HepG2 (cell line): Measurements from ENCODE around the gene ATP8B2. TPM values are rescaled to one million over a fixed set of nuclear protein-coding genes. Genes with fewer than 3 reads are reported as not detected.

Source experiments
- ATAC-seq: fragments of 200-7000 bp; cut with Tn5 transposase; 3 replicates; pipeline ENCODE4 v1.9.1; 2020; ENCODE audit warnings: mild to moderate bottlenecking, moderate library complexity
- BruUV-seq: library from RNA; stranded (reverse); fragments of 400-500 nt; replicated peaks from 2 replicates; lab custom pipeline; 2021; lab: Mats Ljungman, UMichigan
- CTCF ChIA-PET: fragments of 300-600 bp; formaldehyde crosslinking; extraction: SDS; loops from one replicate; lab custom pipeline; 2021; ENCODE audit warnings: low total read pairs, inconsistent platforms, low intra/inter-chr PET ratio; lab: Yijun Ruan, JAX
- POLR2A ChIA-PET: fragments of 350-600 bp; sonication (Branson Sonifier 250); formaldehyde crosslinking; loops from one replicate; lab custom pipeline; 2020; ENCODE audit warnings: antibody characterized with exemption, inconsistent platforms; lab: Yijun Ruan, JAX
- DNase-seq: peaks from one replicate; pipeline ENCODE4 v3.0.0-alpha.2; 2015; ENCODE audit warnings: low spot score
- FAIRE-seq: peaks from 3 replicates; lab custom pipeline; 2011; peaks lifted over from hg19 to GRCh38; lab: Jason Lieb, UNC
- H2AFZ ChIP-seq: one replicate; pipeline ENCODE4 v1.6.1; 2011; ENCODE audit warnings: low read length, inconsistent platforms
- H3K27ac ChIP-seq: fragments of 300-600 bp; 3 replicates; pipeline ENCODE4 v1.8.0; 2011; ENCODE audit warnings: mixed run types, mild to moderate bottlenecking, mixed read lengths, low read length, inconsistent platforms; ENCODE audit not compliant: insufficient read depth; ENCODE audit errors: extremely low read length
- H3K27me3 ChIP-seq, 2 experiments: fragments of 200-600 bp in 1 of 2; 2 replicates in 1 of 2; 3 replicates in 1 of 2; pipeline versions ENCODE4 v1.6.0 to v1.8.0; 2011; ENCODE audit warnings: low read length in 2 of 2, mild to moderate bottlenecking in 2 of 2, moderate library complexity in 2 of 2, inconsistent platforms in 1 of 2; ENCODE audit not compliant: insufficient read depth in 2 of 2, control insufficient read depth in 1 of 2
- H3K36me3 ChIP-seq, 2 experiments: fragments of 200-600 bp in 1 of 2; replicated peaks in 1 of 2; 2 replicates in 1 of 2; 3 replicates in 1 of 2; pipeline versions ENCODE4 v1.5.1 to v1.8.0; 2011; ENCODE audit warnings: low read length in 2 of 2, inconsistent platforms in 1 of 2; ENCODE audit not compliant: insufficient read depth in 2 of 2, control insufficient read depth in 1 of 2
- H3K4me1 ChIP-seq: 2 replicates; pipeline ENCODE4 v1.5.1; 2012; ENCODE audit warnings: low read length, inconsistent platforms; ENCODE audit not compliant: insufficient read depth
- H3K4me2 ChIP-seq: 2 replicates; pipeline ENCODE4 v1.6.0; 2011; ENCODE audit warnings: low read depth, low read length, inconsistent platforms
- H3K4me3 ChIP-seq, 3 experiments: fragments of 200-600 bp in 1 of 3; sonication (generic), shearing (Covaris generic) in 1 of 3; replicated peaks in 1 of 3; 2 replicates each; pipeline ENCODE4 v1.5.1; 2011 to 2016; ENCODE audit warnings: low read length in 3 of 3, inconsistent platforms in 2 of 3, low read depth in 2 of 3, mild to moderate bottlenecking in 2 of 3, control low read depth in 1 of 3, mixed read lengths in 1 of 3; ENCODE audit not compliant: insufficient read depth in 1 of 3
- H3K79me2 ChIP-seq: one replicate; pipeline ENCODE4 v1.6.1; 2011; ENCODE audit warnings: low read length, inconsistent platforms; ENCODE audit not compliant: insufficient read depth
- H3K9ac ChIP-seq: 2 replicates; pipeline ENCODE4 v1.6.0; 2011; ENCODE audit warnings: mild to moderate bottlenecking, low read depth, low read length, inconsistent platforms; ENCODE audit not compliant: insufficient read depth
- H3K9me3 ChIP-seq: 2 replicates; pipeline ENCODE4 v1.5.1; 2012; ENCODE audit warnings: mild to moderate bottlenecking, low read length
- H4K20me1 ChIP-seq: 2 replicates; pipeline ENCODE4 v1.6.0; 2011; ENCODE audit warnings: inconsistent platforms, mild to moderate bottlenecking, low read length, moderate library complexity; ENCODE audit not compliant: insufficient read depth
- BHLHE40 ChIP-seq: IDR thresholded peaks from 2 replicates; pipeline ENCODE4 v1.6.1; 2011; ENCODE audit warnings: low read length, improper control_type of control experiment
- BRCA1 ChIP-seq: sonication (generic); formaldehyde crosslinking; IDR thresholded peaks from 2 replicates; pipeline ENCODE4 v1.4.0; 2020; ENCODE audit warnings: missing genetic modification reagents
- DR1 ChIP-seq: sonication (generic); formaldehyde crosslinking; IDR thresholded peaks from 2 replicates; pipeline ENCODE4 v1.8.0; 2021; ENCODE audit warnings: mild to moderate bottlenecking, missing genetic modification reagents, inconsistent platforms
- FOXK1 ChIP-seq: sonication (generic); formaldehyde crosslinking; IDR thresholded peaks from 2 replicates; pipeline ENCODE4 v1.4.0; 2020; ENCODE audit warnings: low read depth, missing genetic modification reagents, borderline replicate concordance
- HNRNPLL ChIP-seq: fragments of 200-400 bp; formaldehyde crosslinking; IDR thresholded peaks from 2 replicates; pipeline ENCODE4 v1.6.1; 2017; ENCODE audit warnings: mild to moderate bottlenecking, low read depth, low read length; ENCODE audit not compliant: poor library complexity, severe bottlenecking
- KMT2B ChIP-seq: IDR thresholded peaks from 2 replicates; pipeline ENCODE4 v1.6.1; 2016; ENCODE audit warnings: missing genetic modification reagents, missing compliant biosample characterization
- NAIF1 ChIP-seq: sonication (generic); formaldehyde crosslinking; IDR thresholded peaks from 2 replicates; pipeline ENCODE4 v1.5.0; 2020; ENCODE audit warnings: mild to moderate bottlenecking, missing genetic modification reagents, borderline replicate concordance
- PAWR ChIP-seq: sonication (generic); formaldehyde crosslinking; IDR thresholded peaks from 2 replicates; pipeline ENCODE4 v1.4.0; 2020; ENCODE audit warnings: missing genetic modification reagents, mild to moderate bottlenecking, borderline replicate concordance
- PAXIP1 ChIP-seq: sonication (generic); formaldehyde crosslinking; conservative IDR thresholded peaks from 2 replicates; pipeline ENCODE4 v1.4.0; 2020; ENCODE audit warnings: mild to moderate bottlenecking, missing genetic modification reagents, moderate library complexity
- SALL1 ChIP-seq: sonication (generic); formaldehyde crosslinking; IDR thresholded peaks from 2 replicates; pipeline ENCODE4 v1.8.0; 2022; ENCODE audit warnings: mild to moderate bottlenecking, missing genetic modification reagents
- SRSF4 ChIP-seq: fragments of 200-400 bp; formaldehyde crosslinking; IDR thresholded peaks from one replicate; pipeline ENCODE4 v1.6.1; 2018; ENCODE audit warnings: mild to moderate bottlenecking, low read depth, low read length, moderate library complexity; ENCODE audit not compliant: poor library complexity, severe bottlenecking
- YY1 ChIP-seq: IDR thresholded peaks from 2 replicates; pipeline ENCODE4 v1.6.1; 2011; ENCODE audit warnings: low read length, low read depth, moderate library complexity, mild to moderate bottlenecking; ENCODE audit not compliant: insufficient read depth, insufficient replicate concordance
- ZMAT3 ChIP-seq: sonication (generic); formaldehyde crosslinking; conservative IDR thresholded peaks from 2 replicates; pipeline ENCODE4 v1.7.0; 2021; ENCODE audit warnings: missing genetic modification reagents
- ZNF230 ChIP-seq: sonication (generic); formaldehyde crosslinking; IDR thresholded peaks from 2 replicates; pipeline ENCODE4 v1.4.0; 2020; ENCODE audit warnings: mild to moderate bottlenecking, missing genetic modification reagents
- ZNF33A ChIP-seq: sonication (generic); formaldehyde crosslinking; IDR thresholded peaks from 2 replicates; pipeline ENCODE4 v1.5.1; 2020; ENCODE audit warnings: missing genetic modification reagents, mild to moderate bottlenecking, moderate library complexity, borderline replicate concordance
- ZNF367 ChIP-seq: sonication (generic); formaldehyde crosslinking; IDR thresholded peaks from 2 replicates; pipeline ENCODE4 v1.4.0; 2020; ENCODE audit warnings: missing genetic modification reagents, borderline replicate concordance
- ZNF652 ChIP-seq: IDR thresholded peaks from 2 replicates; pipeline ENCODE4 v1.6.1; 2016; ENCODE audit warnings: low read depth, borderline replicate concordance
- ZNF724P ChIP-seq: sonication (generic); formaldehyde crosslinking; IDR thresholded peaks from 2 replicates; pipeline ENCODE4 v1.8.0; 2022; ENCODE audit warnings: missing genetic modification reagents, borderline replicate concordance
- ZNF777 ChIP-seq: sonication (generic); formaldehyde crosslinking; IDR thresholded peaks from 2 replicates; pipeline ENCODE4 v1.4.0; 2020; ENCODE audit warnings: missing genetic modification reagents
- ZNF792 ChIP-seq: IDR thresholded peaks from 2 replicates; pipeline ENCODE4 v1.6.1; 2016
- WGBS: methylation state at CpG from one replicate; pipeline ENCODE4 v1.1.6; 2017; ENCODE audit warnings: low lambda C conversion rate; 5-methylcytosine and 5-hydroxymethylcytosine counted together
- in situ Hi-C: cut with HindIII; loops from 2 replicates; pipeline ENCODE4 v1.10.0; 2017; ENCODE audit warnings: low pct_unique_long_range_greater_than_20kb; ENCODE audit not compliant: extremely low pct_ligation_motif_present
- intact Hi-C: fragments of 100-400 bp; cut with micrococcal nuclease; formaldehyde crosslinking; loops from one replicate; pipeline ENCODE4 v1.10.0; 2022; ENCODE audit not compliant: unreplicated experiment
- polyA plus RNA-seq, 8 experiments: library from polyadenylated mRNA; depleted of rRNA in 3 of 8; stranded (reverse) in 7 of 8; unstranded in 1 of 8; fragments of >200 nt; fragmentation: Illumina TruSeq in 4 of 8; extraction: Trizol in 4 of 8; gene quantifications; 2 replicates each; pipeline versions ENCODE4 v1.2.1 to v1.2.3, GENCODE V29; 2011 to 2016; ENCODE audit warnings: low read depth in 4 of 8, missing spikeins in 1 of 8, mixed read lengths in 1 of 8; ENCODE audit not compliant: insufficient read depth in 1 of 8
- total RNA-seq, 5 experiments: library from RNA; depleted of rRNA; stranded (reverse); fragments of >200 nt; fragmentation: Illumina TruSeq; extraction: Trizol; gene quantifications; 2 replicates each; pipeline ENCODE4 v1.2.3, GENCODE V29; 2016; ENCODE audit warnings: low read depth in 1 of 5

Gene ATP8B2
- total and polyA plus RNA-seq, 2 of the 13 experiments (the other 11 are each of a cell fraction or from before 2014, with no cell fraction given) = 20.4 to 39.3 TPM

- intact Hi-C loops = no loop called here
- CTCF ChIA-PET = no interaction called here
- H3K4me1 ChIP-seq = peaks cover 26% of the 10 kb centered on the region
- H3K9ac ChIP-seq = no peak overlapping the region
- no peak overlapping the region for H3K27ac ChIP-seq
- H3K36me3 ChIP-seq = peaks cover 4 to 23% of the 10 kb centered on the region in 2 experiments
- 96% methylated on average over 5 of the region's 5 CpGs for WGBS
- no peaks in the 10 kb centered on the region for H3K9me3 ChIP-seq
- H3K4me2 ChIP-seq = no peak overlapping the region
- BruUV-seq = no TSS peak
- in situ Hi-C loops = no loop called here
- no peak overlapping the region for H3K4me3 ChIP-seq
- H4K20me1 ChIP-seq = no peaks in the 10 kb centered on the region
- no peak for TF ChIP-seq ZNF652 (CRISPR knock-in tag)
- TF ChIP-seq ZMAT3 (CRISPR knock-in tag) = no peak
- TF ChIP-seq PAWR = no peak
- no peak for TF ChIP-seq ZNF777 (CRISPR knock-in tag)
- TF ChIP-seq ZNF230 = no peak
- TF ChIP-seq BRCA1 = no peak
- TF ChIP-seq NAIF1 (CRISPR knock-in tag) = no peak
- no peak for TF ChIP-seq FOXK1 (CRISPR knock-in tag)
- TF ChIP-seq DR1 (CRISPR knock-in tag) = no peak
- TF ChIP-seq ZNF792 (CRISPR knock-in tag) = no peak
- no peak for TF ChIP-seq ZNF367 (CRISPR knock-in tag)
- TF ChIP-seq PAXIP1 (CRISPR knock-in tag) = no peak
- no peak for TF ChIP-seq ZNF724P
- no peak for TF ChIP-seq SALL1 (CRISPR knock-in tag)
- no peak for TF ChIP-seq HNRNPLL
- TF ChIP-seq KMT2B (CRISPR knock-in tag) = no peak
- no peak for TF ChIP-seq YY1
- TF ChIP-seq SRSF4 = no peak
- no peak for TF ChIP-seq BHLHE40
- no peak for TF ChIP-seq ZNF33A (CRISPR knock-in tag)
- FAIRE-seq = no peak
- POLR2A ChIA-PET = interaction anchor here (1.8 to 3.6 kb wide), 2 partner anchors 7 to 107 kb away, joined by 5 to 126 read pairs; partner anchors contain the start of gene UBAP2L
- peaks cover 9% of the 10 kb centered on the region for H3K79me2 ChIP-seq
- ATAC-seq = no peak
- peaks cover 3 to 7% of the 10 kb centered on the region in 2 experiments; a peak in 3 of 5 replicates for H3K27me3 ChIP-seq
- DNase-seq = no peak
- no peak overlapping the region for H2AFZ ChIP-seq
Observed at GRCh38 chr1:154327466-154328317, 2.4 kb downstream of the ATP8B2 start.
